ENCODE results near the gene TSC22D1. TPM values are rescaled to one million over a fixed set of nuclear protein-coding genes. Genes with fewer than 3 reads are reported as not detected.
A peak's percentile ranks its signal among the peaks of the same experiment; 100 is the strongest.

Gene TSC22D1
- total RNA-seq, 3 donors from 2014 or later = 74.2 to 235 (median 232) TPM

DNA sequence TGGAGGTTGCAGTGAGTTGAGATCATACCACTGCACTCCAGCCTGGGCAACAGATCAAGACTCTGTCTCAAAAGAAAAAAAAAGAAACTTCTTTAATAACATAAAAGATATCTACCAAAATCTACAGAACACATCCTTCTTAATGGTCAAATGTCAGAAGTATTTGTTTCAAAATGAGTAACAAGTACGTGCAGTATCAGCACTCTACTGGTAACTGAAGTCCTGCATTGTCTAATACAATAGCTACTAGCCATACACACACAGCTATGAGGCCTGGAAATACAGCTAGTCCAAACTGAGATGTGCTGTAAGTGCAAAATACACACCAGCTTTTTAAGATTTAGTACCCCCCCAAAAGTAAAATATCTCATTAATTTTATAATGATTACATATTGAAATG, 88.1 kb downstream of the TSC22D1 start:
- Histone ChIP-seq H3K4me1 (no peaks in the 10 kb centered on the region), H3K9me3 (no peaks in the 10 kb centered on the region), H3K4me3 (no peak overlapping the region), H3K27me3 (no peaks in the 10 kb centered on the region), H3K36me3 (no peaks in the 10 kb centered on the region), H3K27ac (no peak overlapping the region)
- no peak for DNase-seq (ENCODE audit: low spot score in 2 of 2)
- TF ChIP-seq, protein P1, sequence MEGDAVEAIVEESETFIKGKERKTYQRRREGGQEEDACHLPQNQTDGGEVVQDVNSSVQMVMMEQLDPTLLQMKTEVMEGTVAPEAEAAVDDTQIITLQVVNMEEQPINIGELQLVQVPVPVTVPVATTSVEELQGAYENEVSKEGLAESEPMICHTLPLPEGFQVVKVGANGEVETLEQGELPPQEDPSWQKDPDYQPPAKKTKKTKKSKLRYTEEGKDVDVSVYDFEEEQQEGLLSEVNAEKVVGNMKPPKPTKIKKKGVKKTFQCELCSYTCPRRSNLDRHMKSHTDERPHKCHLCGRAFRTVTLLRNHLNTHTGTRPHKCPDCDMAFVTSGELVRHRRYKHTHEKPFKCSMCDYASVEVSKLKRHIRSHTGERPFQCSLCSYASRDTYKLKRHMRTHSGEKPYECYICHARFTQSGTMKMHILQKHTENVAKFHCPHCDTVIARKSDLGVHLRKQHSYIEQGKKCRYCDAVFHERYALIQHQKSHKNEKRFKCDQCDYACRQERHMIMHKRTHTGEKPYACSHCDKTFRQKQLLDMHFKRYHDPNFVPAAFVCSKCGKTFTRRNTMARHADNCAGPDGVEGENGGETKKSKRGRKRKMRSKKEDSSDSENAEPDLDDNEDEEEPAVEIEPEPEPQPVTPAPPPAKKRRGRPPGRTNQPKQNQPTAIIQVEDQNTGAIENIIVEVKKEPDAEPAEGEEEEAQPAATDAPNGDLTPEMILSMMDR (IDR thresholded peaks at IDR 0.05) = no peak
- TF ChIP-seq POLR2AphosphoS5 (IDR thresholded peaks at IDR 0.05) = no peak
- no peak for TF ChIP-seq POLR2A (IDR thresholded peaks at IDR 0.05)
- intact Hi-C loops (cut with DNase I; ENCODE audit: low total_unique reads) = loop anchor here (10.0 kb wide), 1 partner anchor 477 kb away; no protein-coding TSS in a partner anchor

DNA sequence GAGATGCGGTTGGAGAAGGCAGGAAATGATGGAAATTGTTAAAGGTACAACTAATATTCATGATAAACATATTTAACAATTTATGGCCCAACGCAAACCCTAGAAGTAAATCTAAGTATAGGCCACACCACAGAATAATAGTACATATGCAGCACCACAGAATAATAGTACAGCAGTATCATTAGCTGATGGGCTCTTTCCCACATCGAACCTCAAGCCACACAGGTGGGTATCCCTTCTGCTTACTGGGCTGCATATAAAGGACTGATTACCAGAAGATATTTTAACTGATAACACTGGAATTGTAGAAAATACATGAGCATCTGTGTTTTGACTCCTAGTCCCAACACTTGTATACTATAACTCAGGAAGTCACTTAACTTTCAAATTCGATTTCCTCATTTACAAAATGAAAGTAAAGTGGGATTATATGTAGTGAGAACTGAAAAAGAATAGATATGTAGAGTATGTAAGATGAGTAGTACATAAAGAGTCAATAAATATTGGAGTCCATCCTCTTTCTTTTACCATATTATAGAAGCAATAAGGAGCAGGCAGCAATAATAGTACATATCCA, 91.5 kb downstream of the TSC22D1 start:
- DNase-seq (ENCODE audit: low spot score in 2 of 2) = no peak
- Histone ChIP-seq H3K9me3 (no peaks in the 10 kb centered on the region), H3K27ac (no peak overlapping the region), H3K4me3 (no peak overlapping the region), H3K27me3 (no peaks in the 10 kb centered on the region), H3K4me1 (no peaks in the 10 kb centered on the region), H3K36me3 (no peaks in the 10 kb centered on the region)
- intact Hi-C loops (cut with DNase I; ENCODE audit: low total_unique reads) = loop anchor here (10.0 kb wide), 1 partner anchor 480 kb away; no protein-coding TSS in a partner anchor
- no peak for TF ChIP-seq POLR2A (IDR thresholded peaks at IDR 0.05)
- TF ChIP-seq, protein P1 (IDR thresholded peaks at IDR 0.05) = no peak
- TF ChIP-seq POLR2AphosphoS5 (IDR thresholded peaks at IDR 0.05) = no peak

DNA sequence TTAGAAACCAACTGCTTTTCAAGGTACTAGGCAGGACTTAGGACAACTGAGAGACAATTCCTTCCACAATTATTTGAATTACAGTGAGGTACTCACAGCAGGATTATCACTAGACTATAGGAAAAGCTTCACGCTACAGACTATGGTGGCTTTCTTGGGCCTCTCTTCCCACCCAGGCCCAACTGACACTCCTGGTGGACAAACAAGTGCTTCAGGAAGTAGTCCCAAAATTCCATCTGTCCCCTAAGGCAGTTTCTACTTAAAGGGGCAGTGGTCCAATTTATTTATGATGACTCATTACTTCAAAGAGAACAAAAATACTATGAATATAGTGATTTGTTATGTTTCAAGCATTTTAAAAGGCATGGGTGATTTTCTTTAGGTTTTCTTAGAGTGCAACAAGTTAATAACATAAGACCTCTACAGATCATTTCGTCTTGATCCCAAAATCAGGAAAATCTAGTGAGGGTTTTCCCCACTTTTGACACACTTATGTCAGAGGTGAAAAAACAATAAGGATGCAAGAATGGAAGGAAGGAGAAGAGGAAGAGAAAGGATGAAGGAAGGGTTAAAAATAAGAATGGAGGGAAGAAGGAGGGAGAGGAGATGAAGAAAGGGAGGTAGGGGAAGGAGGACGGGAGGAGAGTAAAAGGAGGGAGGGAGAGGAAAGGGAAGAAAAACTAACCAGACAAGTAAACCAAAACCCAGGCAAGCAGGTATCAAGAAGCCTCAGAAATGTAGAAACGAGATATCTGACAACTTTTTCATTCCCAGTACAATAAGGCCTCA, 101.8 kb downstream of the TSC22D1 start:
- TF ChIP-seq POLR2A (IDR thresholded peaks at IDR 0.05) = no peak
- TF ChIP-seq, protein P1 (IDR thresholded peaks at IDR 0.05) = peak in 1 of 3 donors; percentile 18
- no peak for TF ChIP-seq POLR2AphosphoS5 (IDR thresholded peaks at IDR 0.05)
- Histone ChIP-seq H3K27ac (peak overlapping the region in 1 of 2 donors; percentile 13), H3K36me3 (no peaks in the 10 kb centered on the region), H3K4me3 (peak overlapping the region in 1 of 3 donors; percentile 20), H3K9me3 (no peaks in the 10 kb centered on the region), H3K27me3 (no peaks in the 10 kb centered on the region), H3K4me1 (no peaks in the 10 kb centered on the region)
- no peak for DNase-seq (ENCODE audit: low spot score in 2 of 2)
- intact Hi-C loops (cut with DNase I; ENCODE audit: low total_unique reads) = loop anchor here (10.0 kb wide), 1 partner anchor 570 kb away; no protein-coding TSS in a partner anchor

DNA sequence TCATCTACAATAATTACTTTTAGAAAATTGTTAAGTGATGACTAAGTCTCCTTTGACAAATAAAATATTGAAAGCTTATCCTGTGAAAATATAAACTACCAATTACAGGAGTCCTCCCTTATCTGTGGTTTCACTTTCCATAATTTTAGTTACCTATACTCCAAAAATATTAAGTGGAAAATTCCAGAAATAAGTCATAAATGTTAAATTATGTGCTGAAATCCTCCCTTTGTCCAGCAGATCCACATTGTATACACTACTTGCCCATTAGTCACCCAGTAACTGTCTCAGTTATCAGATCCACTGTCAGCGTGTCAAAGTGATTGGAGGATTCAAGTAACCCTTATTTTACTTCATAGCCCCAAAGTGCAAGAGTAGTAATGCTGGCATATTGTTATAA, 104.4 kb downstream of the TSC22D1 start:
- TF ChIP-seq, protein P1 (IDR thresholded peaks at IDR 0.05) = no peak
- TF ChIP-seq POLR2A (IDR thresholded peaks at IDR 0.05) (no peak), POLR2AphosphoS5 (IDR thresholded peaks at IDR 0.05) (no peak)
- H3K4me3 ChIP-seq = no peak overlapping the region
- H3K36me3 ChIP-seq = no peaks in the 10 kb centered on the region
- no peaks in the 10 kb centered on the region for H3K27me3 ChIP-seq
- DNase-seq (ENCODE audit: low spot score in 2 of 2) = no peak
- no peaks in the 10 kb centered on the region for H3K4me1 ChIP-seq
- intact Hi-C loops (cut with DNase I; ENCODE audit: low total_unique reads) = loop anchor here (10.0 kb wide), 1 partner anchor 567 kb away; no protein-coding TSS in a partner anchor
- H3K27ac ChIP-seq = no peak overlapping the region
- H3K9me3 ChIP-seq = no peaks in the 10 kb centered on the region
